Measurements from ENCODE around the gene HMHB1.

Gene HMHB1

DNA sequence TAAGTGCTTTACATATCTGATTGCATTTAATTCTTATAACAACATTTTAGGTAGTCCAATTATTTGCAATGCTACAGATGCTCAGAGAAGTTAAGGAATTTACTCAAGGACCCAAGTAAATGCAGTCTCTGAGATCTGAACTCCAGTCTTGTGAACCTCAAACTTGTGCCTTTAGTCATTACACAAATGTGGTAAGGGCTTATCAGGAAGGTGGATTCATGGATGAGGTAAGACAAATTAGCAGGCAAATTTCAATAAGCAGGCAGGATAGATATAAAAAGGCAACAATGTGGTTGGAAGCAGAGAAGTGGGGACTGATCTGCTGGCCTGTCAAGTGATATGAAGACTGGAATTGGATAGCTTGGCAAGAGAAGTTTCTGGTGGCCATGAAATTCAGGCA lies 29.5 kb downstream of the HMHB1 start:
- H3K27ac ChIP-seq (replicated peaks), result no peak overlapping the region
- TF ChIP-seq GABPA (IDR thresholded peaks at IDR 0.05; ENCODE audit: low read depth), result no peak
- TF ChIP-seq SPI1 (IDR thresholded peaks at IDR 0.05; ENCODE audit: borderline replicate concordance, low read depth), result no peak
- TF ChIP-seq, protein P1, sequence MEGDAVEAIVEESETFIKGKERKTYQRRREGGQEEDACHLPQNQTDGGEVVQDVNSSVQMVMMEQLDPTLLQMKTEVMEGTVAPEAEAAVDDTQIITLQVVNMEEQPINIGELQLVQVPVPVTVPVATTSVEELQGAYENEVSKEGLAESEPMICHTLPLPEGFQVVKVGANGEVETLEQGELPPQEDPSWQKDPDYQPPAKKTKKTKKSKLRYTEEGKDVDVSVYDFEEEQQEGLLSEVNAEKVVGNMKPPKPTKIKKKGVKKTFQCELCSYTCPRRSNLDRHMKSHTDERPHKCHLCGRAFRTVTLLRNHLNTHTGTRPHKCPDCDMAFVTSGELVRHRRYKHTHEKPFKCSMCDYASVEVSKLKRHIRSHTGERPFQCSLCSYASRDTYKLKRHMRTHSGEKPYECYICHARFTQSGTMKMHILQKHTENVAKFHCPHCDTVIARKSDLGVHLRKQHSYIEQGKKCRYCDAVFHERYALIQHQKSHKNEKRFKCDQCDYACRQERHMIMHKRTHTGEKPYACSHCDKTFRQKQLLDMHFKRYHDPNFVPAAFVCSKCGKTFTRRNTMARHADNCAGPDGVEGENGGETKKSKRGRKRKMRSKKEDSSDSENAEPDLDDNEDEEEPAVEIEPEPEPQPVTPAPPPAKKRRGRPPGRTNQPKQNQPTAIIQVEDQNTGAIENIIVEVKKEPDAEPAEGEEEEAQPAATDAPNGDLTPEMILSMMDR (IDR thresholded peaks at IDR 0.05; ENCODE audit: insufficient read depth, low read length), result no peak
- H3K4me3 ChIP-seq (replicated peaks; ENCODE audit: insufficient read depth, low read length), result no peak overlapping the region
- no peak for DNase-seq (ENCODE audit: low read depth in 1 of 2, low spot score in 1 of 2)
- H3K27me3 ChIP-seq (ENCODE audit: insufficient read depth, poor library complexity, severe bottlenecking), result peaks cover 7% of the 10 kb centered on the region

DNA sequence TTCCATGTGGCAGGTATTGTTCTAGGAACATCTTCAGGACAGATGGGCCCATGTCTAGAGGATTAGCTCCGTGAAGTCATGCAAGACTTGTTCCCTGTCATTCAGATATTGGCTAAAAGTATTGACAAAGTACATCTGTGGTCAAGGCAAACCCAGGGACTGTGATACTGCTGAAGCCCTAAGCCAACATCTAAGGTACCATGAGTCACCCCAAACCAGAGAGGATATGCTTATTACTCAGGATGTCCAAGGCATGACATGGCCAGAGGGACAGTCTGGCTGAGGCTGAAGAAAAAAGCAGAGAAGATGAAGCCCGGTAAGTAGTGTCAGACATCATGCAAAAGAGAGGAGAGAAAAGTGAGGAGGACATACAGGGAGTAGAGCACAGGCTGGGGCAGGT lies 31.0 kb downstream of the HMHB1 start:
- H3K4me3 ChIP-seq (replicated peaks; ENCODE audit: insufficient read depth, low read length), result no peak overlapping the region
- H3K27me3 ChIP-seq (ENCODE audit: insufficient read depth, poor library complexity, severe bottlenecking), result peaks cover 7% of the 10 kb centered on the region
- no peak overlapping the region for H3K27ac ChIP-seq (replicated peaks)
- DNase-seq (ENCODE audit: low read depth in 1 of 2, low spot score in 1 of 2), result no peak
- TF ChIP-seq GABPA (IDR thresholded peaks at IDR 0.05; ENCODE audit: low read depth), result no peak
- TF ChIP-seq, protein P1 (IDR thresholded peaks at IDR 0.05; ENCODE audit: insufficient read depth, low read length), result no peak
- no peak for TF ChIP-seq POLR2AphosphoS5 (IDR thresholded peaks at IDR 0.05; ENCODE audit: low read depth)
- TF ChIP-seq SPI1 (IDR thresholded peaks at IDR 0.05; ENCODE audit: borderline replicate concordance, low read depth), result no peak
- TF ChIP-seq, protein P2, sequence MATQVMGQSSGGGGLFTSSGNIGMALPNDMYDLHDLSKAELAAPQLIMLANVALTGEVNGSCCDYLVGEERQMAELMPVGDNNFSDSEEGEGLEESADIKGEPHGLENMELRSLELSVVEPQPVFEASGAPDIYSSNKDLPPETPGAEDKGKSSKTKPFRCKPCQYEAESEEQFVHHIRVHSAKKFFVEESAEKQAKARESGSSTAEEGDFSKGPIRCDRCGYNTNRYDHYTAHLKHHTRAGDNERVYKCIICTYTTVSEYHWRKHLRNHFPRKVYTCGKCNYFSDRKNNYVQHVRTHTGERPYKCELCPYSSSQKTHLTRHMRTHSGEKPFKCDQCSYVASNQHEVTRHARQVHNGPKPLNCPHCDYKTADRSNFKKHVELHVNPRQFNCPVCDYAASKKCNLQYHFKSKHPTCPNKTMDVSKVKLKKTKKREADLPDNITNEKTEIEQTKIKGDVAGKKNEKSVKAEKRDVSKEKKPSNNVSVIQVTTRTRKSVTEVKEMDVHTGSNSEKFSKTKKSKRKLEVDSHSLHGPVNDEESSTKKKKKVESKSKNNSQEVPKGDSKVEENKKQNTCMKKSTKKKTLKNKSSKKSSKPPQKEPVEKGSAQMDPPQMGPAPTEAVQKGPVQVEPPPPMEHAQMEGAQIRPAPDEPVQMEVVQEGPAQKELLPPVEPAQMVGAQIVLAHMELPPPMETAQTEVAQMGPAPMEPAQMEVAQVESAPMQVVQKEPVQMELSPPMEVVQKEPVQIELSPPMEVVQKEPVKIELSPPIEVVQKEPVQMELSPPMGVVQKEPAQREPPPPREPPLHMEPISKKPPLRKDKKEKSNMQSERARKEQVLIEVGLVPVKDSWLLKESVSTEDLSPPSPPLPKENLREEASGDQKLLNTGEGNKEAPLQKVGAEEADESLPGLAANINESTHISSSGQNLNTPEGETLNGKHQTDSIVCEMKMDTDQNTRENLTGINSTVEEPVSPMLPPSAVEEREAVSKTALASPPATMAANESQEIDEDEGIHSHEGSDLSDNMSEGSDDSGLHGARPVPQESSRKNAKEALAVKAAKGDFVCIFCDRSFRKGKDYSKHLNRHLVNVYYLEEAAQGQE (IDR thresholded peaks at IDR 0.05; ENCODE audit: insufficient replicate concordance, low read depth), result no peak

DNA sequence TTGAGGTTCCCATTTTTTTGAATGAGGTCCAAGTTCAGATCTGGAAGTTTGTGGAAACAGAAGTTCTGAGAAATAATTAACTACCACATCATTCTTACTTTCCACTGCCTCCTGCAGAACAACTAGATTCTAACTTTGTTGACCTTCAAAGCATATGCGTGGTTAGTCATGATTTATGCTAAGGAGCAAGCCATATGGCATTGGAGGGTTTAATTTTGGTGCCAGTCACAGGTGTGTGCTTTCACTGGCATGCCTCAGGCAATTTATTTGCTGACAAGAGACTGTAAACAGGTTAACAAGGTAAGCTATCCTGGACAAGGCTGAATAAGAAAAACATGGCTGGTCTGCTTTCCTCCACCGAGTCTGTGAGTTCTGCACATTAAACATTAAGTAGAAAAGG lies 31.5 kb downstream of the HMHB1 start:
- no peak overlapping the region for H3K4me3 ChIP-seq (replicated peaks; ENCODE audit: insufficient read depth, low read length)
- TF ChIP-seq, protein P2 (IDR thresholded peaks at IDR 0.05; ENCODE audit: insufficient replicate concordance, low read depth), result no peak
- TF ChIP-seq POLR2AphosphoS5 (IDR thresholded peaks at IDR 0.05; ENCODE audit: low read depth) (no peak), SPI1 (IDR thresholded peaks at IDR 0.05; ENCODE audit: borderline replicate concordance, low read depth) (no peak), GABPA (IDR thresholded peaks at IDR 0.05; ENCODE audit: low read depth) (no peak)
- TF ChIP-seq, protein P1 (IDR thresholded peaks at IDR 0.05; ENCODE audit: insufficient read depth, low read length), result no peak
- peaks cover 7% of the 10 kb centered on the region for H3K27me3 ChIP-seq (ENCODE audit: insufficient read depth, poor library complexity, severe bottlenecking)
- H3K27ac ChIP-seq (replicated peaks), result no peak overlapping the region
- DNase-seq (ENCODE audit: low read depth in 1 of 2, low spot score in 1 of 2), result no peak

DNA sequence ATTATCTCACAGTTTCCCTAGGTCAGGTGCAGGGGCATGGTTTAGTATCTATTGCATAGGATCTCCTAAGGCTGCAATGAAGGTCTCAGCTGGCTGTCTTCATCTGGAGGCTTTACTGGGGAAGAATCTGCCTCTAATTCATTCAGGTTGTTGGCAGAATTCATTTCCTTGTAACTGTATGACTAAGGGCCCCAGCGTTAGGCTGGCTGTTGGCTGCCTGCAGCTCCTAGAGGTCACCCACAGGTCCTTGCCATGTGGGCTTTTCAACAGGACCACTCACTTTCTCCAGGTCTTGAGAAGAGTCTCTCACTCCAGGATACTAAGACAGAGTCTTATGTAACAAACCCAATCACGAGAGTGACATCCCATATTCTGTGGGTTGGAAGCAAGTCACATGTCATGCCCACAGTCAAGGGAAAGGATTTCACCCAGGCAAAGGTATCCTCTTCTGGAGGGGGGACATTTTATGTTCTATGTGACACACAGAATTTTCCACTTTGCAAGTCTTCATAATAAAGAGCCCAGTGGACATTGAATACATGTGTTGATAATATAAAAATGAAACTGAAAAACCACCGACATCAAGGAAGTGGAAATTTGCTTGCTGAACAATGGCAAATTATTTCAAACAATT lies 38.2 kb downstream of the HMHB1 start:
- TF ChIP-seq, protein P1 (IDR thresholded peaks at IDR 0.05; ENCODE audit: insufficient read depth, low read length), result no peak
- TF ChIP-seq GABPA (IDR thresholded peaks at IDR 0.05; ENCODE audit: low read depth), result no peak
- TF ChIP-seq, protein P2 (IDR thresholded peaks at IDR 0.05; ENCODE audit: insufficient replicate concordance, low read depth), result no peak
- no peak for TF ChIP-seq POLR2AphosphoS5 (IDR thresholded peaks at IDR 0.05; ENCODE audit: low read depth)
- no peak for TF ChIP-seq SPI1 (IDR thresholded peaks at IDR 0.05; ENCODE audit: borderline replicate concordance, low read depth)
- DNase-seq (ENCODE audit: low read depth in 1 of 2, low spot score in 1 of 2), result no peak
- H3K27me3 ChIP-seq (ENCODE audit: insufficient read depth, poor library complexity, severe bottlenecking), result no peaks in the 10 kb centered on the region
- no peak overlapping the region for H3K4me3 ChIP-seq (replicated peaks; ENCODE audit: insufficient read depth, low read length)
- no peak overlapping the region for H3K27ac ChIP-seq (replicated peaks)

Measured in HL-60 (cell line).